GM18505 (cell line): ENCODE measurements around the gene MTERF4.
A peak's percentile ranks its signal among the peaks of the same experiment; 100 is the strongest.

Experiments used
- ATAC-seq: cut with Tn5 transposase; IDR thresholded peaks from one replicate; pipeline ENCODE4 v1.9.1; 2021; ENCODE audit not compliant: unreplicated experiment
- POLR2A ChIP-seq: IDR thresholded peaks from 4 replicates; pipeline ENCODE4 v1.6.1; 2011; ENCODE audit warnings: borderline replicate concordance; ENCODE audit not compliant: insufficient read depth, insufficient read length; ENCODE audit errors: extremely low read depth

MTERF4 gene

GRCh38 chr2:241129086-241129871 is 27.2 kb upstream of the MTERF4 start:
- ATAC-seq = no peak

GRCh38 chr2:241128266-241128665 is 26.2 kb upstream of the MTERF4 start:
- no peak for ATAC-seq
- TF ChIP-seq POLR2A = no peak

More at GRCh38 chr2:241129086-241129871, 27.2 kb upstream of the MTERF4 start:
- peak; percentile 32 for TF ChIP-seq POLR2A

GRCh38 chr2:241126771-241127202 is 24.7 kb upstream of the MTERF4 start:
- ATAC-seq = no peak
- TF ChIP-seq POLR2A = no peak

GRCh38 chr2:241126201-241126611 is 24.1 kb upstream of the MTERF4 start:
- no peak for ATAC-seq
- no peak for TF ChIP-seq POLR2A

DNA sequence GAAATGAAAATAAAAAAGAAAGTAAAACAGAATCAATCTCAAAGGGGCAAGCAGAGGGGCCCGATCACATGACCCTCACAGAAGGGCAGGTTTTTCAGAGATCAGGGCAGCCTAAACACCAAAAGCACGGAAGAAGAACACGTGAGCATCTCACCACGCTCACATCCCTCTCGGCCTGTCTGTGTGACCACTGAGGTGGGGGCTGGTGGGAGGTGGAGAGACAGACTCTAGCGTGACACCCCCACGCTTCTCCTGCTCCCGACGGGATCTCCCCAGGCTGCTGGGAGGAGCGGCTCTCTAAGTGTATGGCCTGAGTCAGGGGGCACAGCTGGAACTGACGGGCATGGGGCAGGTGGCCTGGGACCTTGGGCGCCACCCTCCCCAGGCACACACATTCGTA is 23.5 kb upstream of the MTERF4 start:
- no peak for TF ChIP-seq POLR2A
- ATAC-seq = no peak

GRCh38 chr2:241123816-241124536 is 21.9 kb upstream of the MTERF4 start:
- ATAC-seq = no peak
- TF ChIP-seq POLR2A = no peak

- TF ChIP-seq POLR2A = no peak
- ATAC-seq = no peak
These were observed 20.4 kb upstream of the MTERF4 start for GRCh38 chr2:241122376-241123002.

- TF ChIP-seq POLR2A = no peak
- ATAC-seq = no peak
These were observed 18.9 kb upstream of the MTERF4 start for GRCh38 chr2:241121008-241121407.

DNA sequence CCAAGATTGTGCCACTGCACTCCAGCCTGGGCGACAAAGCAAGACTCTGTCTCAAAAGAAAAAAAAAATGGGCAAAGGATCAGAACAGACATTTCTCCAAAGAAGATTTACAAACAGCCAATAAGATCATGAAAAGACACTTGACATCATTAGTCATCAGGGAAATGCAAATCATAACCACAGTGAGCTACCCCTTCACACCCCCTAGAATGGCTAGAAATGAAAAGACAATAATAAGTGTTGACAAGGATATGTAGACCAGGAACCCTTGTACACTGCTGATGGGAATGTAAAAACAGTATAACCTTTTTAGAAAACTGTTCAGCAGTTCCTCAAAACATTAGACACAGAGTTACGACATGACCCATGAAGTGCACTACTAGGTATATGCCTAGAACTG is 18.4 kb upstream of the MTERF4 start:
- ATAC-seq = no peak

DNA sequence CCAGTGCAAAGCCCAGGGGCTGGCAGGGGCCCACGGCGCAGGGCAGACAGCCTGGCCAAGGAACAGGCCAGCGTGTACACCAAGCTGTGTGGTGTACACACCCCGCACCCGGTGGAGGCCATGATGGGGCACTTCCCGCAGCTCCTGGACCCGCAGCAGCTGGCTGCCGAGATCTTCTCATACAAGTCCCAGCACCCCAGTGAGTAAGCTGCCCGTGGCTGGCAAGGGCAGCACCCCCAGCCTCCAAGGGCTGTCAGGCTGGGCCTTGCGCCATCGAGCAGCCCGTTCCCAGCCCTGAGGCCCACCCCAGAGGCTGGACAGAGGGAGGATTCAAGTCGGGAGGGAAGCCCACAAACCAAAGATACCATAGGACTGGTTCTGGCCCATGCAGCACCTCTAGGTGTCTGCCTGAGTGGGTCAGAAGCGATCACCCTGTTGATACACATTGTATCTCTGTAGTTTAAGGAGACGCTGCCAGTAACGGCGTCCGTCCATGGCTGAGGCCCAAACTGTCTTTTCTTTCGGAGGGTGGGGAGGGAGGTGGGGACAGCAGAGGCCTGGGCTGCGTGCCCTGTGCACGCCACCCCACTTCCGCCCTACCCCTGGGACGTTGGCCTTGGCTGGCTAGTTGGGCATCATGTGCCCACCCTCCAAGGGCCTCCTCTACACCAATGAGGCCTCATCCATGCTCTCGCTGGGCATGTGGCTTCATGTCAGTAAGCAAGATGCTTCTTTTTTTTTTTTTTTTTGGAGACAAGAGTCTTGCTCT is 16.8 kb upstream of the MTERF4 start:
- TF ChIP-seq POLR2A = no peak
- no peak for ATAC-seq

More for the DNA sequence above, 18.4 kb upstream of the MTERF4 start:
- TF ChIP-seq POLR2A = no peak

DNA sequence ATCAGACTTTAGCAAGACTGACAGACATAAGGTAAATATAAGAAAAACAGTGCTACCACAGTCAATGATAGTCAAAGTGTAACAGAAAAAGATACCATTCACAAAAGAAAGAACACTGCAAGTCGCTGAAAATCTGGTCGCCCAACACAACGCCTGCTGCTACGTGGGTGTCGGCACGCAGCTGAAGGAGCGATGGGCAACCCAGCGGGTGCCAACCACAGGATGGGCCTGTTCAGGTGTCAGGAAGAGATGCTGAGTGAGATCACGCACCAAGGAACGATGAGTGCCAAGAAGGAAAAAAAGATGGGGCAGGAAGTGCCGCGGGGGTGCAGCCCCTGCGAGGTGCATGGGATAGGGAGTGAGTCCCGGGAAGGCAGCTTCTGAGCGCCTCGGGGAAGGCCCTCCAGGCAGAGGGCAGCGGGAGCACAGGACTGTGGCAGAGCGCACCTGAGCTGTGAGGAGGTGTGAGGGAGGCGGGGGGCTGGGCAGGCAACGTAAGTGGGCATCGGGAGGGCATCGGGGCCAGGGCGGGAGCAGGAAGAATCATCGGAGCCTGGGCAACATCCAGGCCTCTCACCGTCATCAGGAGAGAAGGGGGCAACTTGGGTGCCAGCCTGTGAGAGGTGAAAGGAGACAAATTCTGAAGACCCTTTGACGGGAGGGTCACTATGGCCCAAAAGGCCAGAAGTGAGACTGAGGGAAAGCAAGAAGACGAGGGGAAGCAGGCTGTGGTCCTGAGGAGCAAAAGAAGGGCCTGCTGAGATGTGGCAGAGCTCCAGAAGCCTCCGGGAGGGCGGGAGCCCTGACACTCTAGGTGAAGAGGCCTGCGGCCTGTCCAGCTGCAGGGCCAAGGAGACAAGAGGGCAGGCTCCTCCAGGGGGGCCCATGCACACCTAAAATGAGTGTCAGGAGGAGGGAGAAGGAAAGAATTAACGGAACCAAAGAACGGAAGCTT is 14.8 kb upstream of the MTERF4 start:
- no peak for TF ChIP-seq POLR2A
- no peak for ATAC-seq

- no peak for TF ChIP-seq POLR2A
- no peak for ATAC-seq
These were observed 13.3 kb upstream of the MTERF4 start for GRCh38 chr2:241115361-241115760.

- TF ChIP-seq POLR2A = no peak
- ATAC-seq = no peak
These were observed 12.7 kb upstream of the MTERF4 start for GRCh38 chr2:241114836-241115235.

DNA sequence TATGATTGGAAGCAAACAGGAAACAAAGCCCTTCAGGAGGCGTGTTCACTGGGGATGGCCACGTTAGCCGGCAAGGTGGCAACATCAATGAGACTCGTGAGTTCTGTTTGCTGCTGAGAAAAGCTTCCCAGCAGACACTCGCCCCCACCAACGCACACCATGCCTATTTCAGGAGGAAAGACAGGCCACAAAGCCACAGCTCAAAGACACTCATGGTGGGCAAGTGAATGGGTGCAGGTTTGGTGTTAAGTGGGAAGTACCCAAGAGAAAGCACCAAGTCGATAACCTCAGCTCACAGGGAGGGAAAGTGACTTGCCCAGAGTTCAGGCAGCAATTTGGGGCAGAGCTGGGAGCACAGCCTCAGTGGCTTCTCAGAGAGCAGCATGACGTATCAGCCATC is 10.5 kb upstream of the MTERF4 start:
- TF ChIP-seq POLR2A = peak; percentile 41
- ATAC-seq = no peak
